Measurements from ENCODE around the gene LAMB4. TPM values are rescaled to one million over a fixed set of nuclear protein-coding genes. Genes with fewer than 3 reads are reported as not detected.

LAMB4 gene
- total RNA-seq, 2 experiments from 2014 or later: not detected

GRCh38 chr7:108118959-108119358, 11.2 kb downstream of the LAMB4 start:
- intact Hi-C loops (cut with micrococcal nuclease; ENCODE audit: unreplicated experiment): no loop called here
- H3K4me2 ChIP-seq (ENCODE audit: low read length): no peak overlapping the region
- H2AFZ ChIP-seq (ENCODE audit: low read length): no peak overlapping the region
- no peaks in the 10 kb centered on the region for H3K4me1 ChIP-seq (ENCODE audit: insufficient read depth, low read length, poor library complexity, severe bottlenecking)
- no TSS peak for BruUV-seq (replicated peaks)
- no peak for DNase-seq (ENCODE audit: low spot score)
- no peaks in the 10 kb centered on the region for H3K9me2 ChIP-seq (ENCODE audit: insufficient read depth, low read length)
- H3K4me3 ChIP-seq (ENCODE audit: low read depth, low read length, poor library complexity, severe bottlenecking): no peak overlapping the region
- ChIA-PET CTCF (ENCODE audit: unreplicated experiment) (no interaction called here), POLR2A (interaction anchor here (0.5 kb wide), 1 partner anchor 38 kb away, joined by 3 read pairs; no protein-coding TSS in a partner anchor)
- H3K9me3 ChIP-seq (ENCODE audit: low read length): no peaks in the 10 kb centered on the region
- H4K20me1 ChIP-seq (ENCODE audit: insufficient read depth, low read length): no peaks in the 10 kb centered on the region
- H3K36me3 ChIP-seq (ENCODE audit: insufficient read depth, low read length): no peaks in the 10 kb centered on the region
- TF ChIP-seq CTCF (conservative IDR thresholded peaks at IDR 0.05; ENCODE audit: low read length): no peak
- no peak for TF ChIP-seq EZH2phosphoT487 (IDR thresholded peaks at IDR 0.05; ENCODE audit: borderline replicate concordance, low read depth, low read length)
- H3K79me2 ChIP-seq (ENCODE audit: insufficient read depth, low read depth, low read length): no peaks in the 10 kb centered on the region
- no peak overlapping the region for H3K27ac ChIP-seq (ENCODE audit: low read depth, low read length, poor library complexity, severe bottlenecking)

- POLR2A ChIA-PET: no interaction called here
These were observed 15.9 kb downstream of the LAMB4 start for GRCh38 chr7:108114117-108114841.

More at GRCh38 chr7:108114117-108114841, 15.9 kb downstream of the LAMB4 start:
- H3K79me2 ChIP-seq (ENCODE audit: insufficient read depth, low read depth, low read length): no peaks in the 10 kb centered on the region
- H3K9me3 ChIP-seq (ENCODE audit: low read length): no peaks in the 10 kb centered on the region
- TF ChIP-seq CTCF (conservative IDR thresholded peaks at IDR 0.05; ENCODE audit: low read length) (peak; percentile 75), EZH2phosphoT487 (IDR thresholded peaks at IDR 0.05; ENCODE audit: borderline replicate concordance, low read depth, low read length) (no peak)
- H3K9me2 ChIP-seq (ENCODE audit: insufficient read depth, low read length): no peaks in the 10 kb centered on the region
- H3K4me3 ChIP-seq (ENCODE audit: low read depth, low read length, poor library complexity, severe bottlenecking): no peak overlapping the region
- no peaks in the 10 kb centered on the region for H3K4me1 ChIP-seq (ENCODE audit: insufficient read depth, low read length, poor library complexity, severe bottlenecking)
- H2AFZ ChIP-seq (ENCODE audit: low read length): no peak overlapping the region
- no TSS peak for BruUV-seq (replicated peaks)
- intact Hi-C loops (cut with micrococcal nuclease; ENCODE audit: unreplicated experiment): loop anchor here (5.0 kb wide), 1 partner anchor 33 kb away; no protein-coding TSS in a partner anchor
- DNase-seq (ENCODE audit: low spot score): peak; percentile 24
- no peaks in the 10 kb centered on the region for H3K36me3 ChIP-seq (ENCODE audit: insufficient read depth, low read length)
- H3K27ac ChIP-seq (ENCODE audit: low read depth, low read length, poor library complexity, severe bottlenecking): no peak overlapping the region
- CTCF ChIA-PET (ENCODE audit: unreplicated experiment): no interaction called here
- no peaks in the 10 kb centered on the region for H4K20me1 ChIP-seq (ENCODE audit: insufficient read depth, low read length)
- no peak overlapping the region for H3K4me2 ChIP-seq (ENCODE audit: low read length)

All from OCI-LY7 (cell line).